ENCODE measurements around the gene FNBP1L.

Gene FNBP1L

DNA sequence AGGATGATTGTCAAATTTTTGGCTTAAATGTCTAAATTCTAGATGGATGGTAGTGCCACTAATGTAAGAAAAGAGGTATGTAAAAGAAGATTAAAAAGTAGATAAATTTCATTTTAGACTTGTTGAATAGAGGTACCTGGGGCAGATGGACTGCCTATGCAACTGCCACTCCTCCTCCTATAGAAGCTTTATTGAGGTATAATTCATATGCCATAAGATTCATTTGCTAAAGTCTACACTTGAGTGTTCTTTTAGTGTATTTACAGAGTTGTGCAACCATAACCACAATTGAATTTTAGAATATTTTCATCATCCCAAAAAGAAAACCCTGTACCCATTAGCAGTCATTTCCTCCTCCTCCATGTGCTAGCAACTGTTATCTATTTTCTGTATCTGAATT, 70.6 kb downstream of the FNBP1L start:
- no peaks in the 10 kb centered on the region for H3K36me3 Mint-ChIP-seq (ENCODE audit: low read depth)
- no peak for DNase-seq
- no peak overlapping the region for H3K27ac Mint-ChIP-seq
- H3K27me3 Mint-ChIP-seq = no peaks in the 10 kb centered on the region
- no peak overlapping the region for H3K4me3 Mint-ChIP-seq
- H3K9me3 Mint-ChIP-seq = no peaks in the 10 kb centered on the region
- H3K4me1 Mint-ChIP-seq (ENCODE audit: low read depth) = no peaks in the 10 kb centered on the region

DNA sequence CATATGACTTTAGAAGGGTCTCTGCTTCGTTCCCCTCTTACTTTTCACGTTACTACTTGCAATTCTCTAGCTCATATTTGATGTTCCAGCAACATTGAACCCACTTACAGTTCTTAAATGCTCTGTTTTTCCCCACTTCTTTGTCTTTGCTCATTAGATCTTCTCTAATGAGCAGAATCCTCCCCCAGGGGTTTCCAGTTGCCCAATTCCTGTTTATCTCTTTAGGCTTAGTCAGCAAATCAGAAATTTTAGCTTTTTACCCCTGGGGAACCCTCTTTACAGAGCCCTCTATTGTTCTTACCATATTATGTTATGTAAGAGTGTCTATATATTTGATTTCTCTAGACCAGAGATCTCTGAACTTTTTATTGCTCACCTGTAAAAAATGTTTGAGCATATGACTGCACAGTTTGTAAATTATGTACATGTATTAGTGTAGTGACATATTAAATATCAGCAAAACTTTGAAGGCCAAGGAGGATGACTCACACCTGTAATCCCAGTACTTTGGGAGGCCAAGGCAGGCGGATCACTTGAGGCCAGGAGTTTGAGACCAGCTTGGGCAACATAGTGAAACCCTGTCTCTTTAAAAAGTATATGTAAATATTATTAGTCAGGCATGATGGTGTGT, 71.4 kb downstream of the FNBP1L start:
- no peak for DNase-seq
- Mint-ChIP-seq H3K4me3 (no peak overlapping the region), H3K27me3 (no peaks in the 10 kb centered on the region), H3K36me3 (ENCODE audit: low read depth) (no peaks in the 10 kb centered on the region), H3K4me1 (ENCODE audit: low read depth) (no peaks in the 10 kb centered on the region), H3K27ac (no peak overlapping the region), H3K9me3 (no peaks in the 10 kb centered on the region)

DNA sequence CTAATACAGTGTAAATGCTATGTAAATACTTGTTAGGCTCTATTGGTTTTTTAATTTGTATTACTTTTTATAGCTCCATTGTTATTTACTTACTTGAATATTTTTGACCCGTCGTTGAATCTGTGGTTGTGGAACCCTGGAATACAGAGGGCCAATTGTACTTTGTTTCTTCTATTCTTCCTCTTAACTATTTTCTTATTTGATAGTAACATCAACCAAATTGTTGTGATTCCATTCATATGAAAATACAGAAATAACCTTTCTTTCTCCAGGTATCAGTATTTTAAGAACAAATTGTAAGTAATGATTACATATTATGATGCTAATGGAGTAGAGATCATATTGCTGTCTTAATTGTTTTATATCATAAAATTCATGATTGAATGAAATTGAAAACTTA, 73.7 kb downstream of the FNBP1L start:
- no peak overlapping the region for H3K4me3 Mint-ChIP-seq
- no peaks in the 10 kb centered on the region for H3K4me1 Mint-ChIP-seq (ENCODE audit: low read depth)
- no peaks in the 10 kb centered on the region for H3K9me3 Mint-ChIP-seq
- no peaks in the 10 kb centered on the region for H3K27me3 Mint-ChIP-seq
- H3K36me3 Mint-ChIP-seq (ENCODE audit: low read depth) = no peaks in the 10 kb centered on the region
- no peak overlapping the region for H3K27ac Mint-ChIP-seq
- no peak for DNase-seq

DNA sequence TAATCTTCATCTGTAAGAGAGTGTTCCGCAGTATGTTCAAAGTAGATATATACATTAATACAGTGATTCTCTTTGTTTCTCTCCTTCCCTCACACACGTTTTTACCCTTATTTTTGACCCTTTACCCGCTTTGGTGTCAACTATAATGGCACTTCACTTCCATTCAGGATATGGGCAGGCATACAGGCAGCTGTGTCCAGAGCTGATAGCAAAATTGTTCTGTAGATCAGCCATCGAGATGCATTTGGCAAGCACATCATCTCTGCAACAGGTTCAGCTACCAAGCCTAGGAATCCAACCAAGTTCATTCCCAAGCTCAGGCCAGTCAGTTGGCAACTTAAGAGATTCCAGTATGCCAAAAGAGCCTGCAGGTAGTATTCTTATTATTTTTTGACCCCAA, 74.8 kb downstream of the FNBP1L start:
- no peaks in the 10 kb centered on the region for H3K27me3 Mint-ChIP-seq
- no peak overlapping the region for H3K4me3 Mint-ChIP-seq
- no peak for DNase-seq
- no peaks in the 10 kb centered on the region for H3K36me3 Mint-ChIP-seq (ENCODE audit: low read depth)
- H3K4me1 Mint-ChIP-seq (ENCODE audit: low read depth) = no peaks in the 10 kb centered on the region
- H3K27ac Mint-ChIP-seq = no peak overlapping the region
- H3K9me3 Mint-ChIP-seq = no peaks in the 10 kb centered on the region

DNA sequence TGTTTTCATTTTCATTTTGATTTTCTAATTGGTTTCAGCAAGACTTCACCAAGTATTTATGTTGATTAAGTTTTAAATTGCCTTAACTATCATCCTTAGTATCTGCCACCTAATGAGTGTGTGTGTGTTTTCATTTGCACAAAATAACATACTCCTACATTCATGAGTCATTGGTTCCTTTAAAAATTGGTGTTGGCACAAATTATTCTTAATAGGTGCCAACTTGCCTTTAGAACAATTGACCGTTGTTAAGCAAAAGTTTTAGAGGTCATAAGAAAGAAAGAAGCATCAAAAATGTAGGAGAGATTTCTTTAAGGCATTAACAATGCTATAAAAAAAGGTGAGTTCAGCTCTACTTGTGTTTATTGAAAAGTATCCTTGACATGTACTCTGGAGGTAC, 77.5 kb downstream of the FNBP1L start:
- Mint-ChIP-seq H3K36me3 (ENCODE audit: low read depth) (no peaks in the 10 kb centered on the region), H3K9me3 (no peaks in the 10 kb centered on the region), H3K4me3 (no peak overlapping the region), H3K27ac (no peak overlapping the region), H3K4me1 (ENCODE audit: low read depth) (no peaks in the 10 kb centered on the region), H3K27me3 (no peaks in the 10 kb centered on the region)
- no peak for DNase-seq

DNA sequence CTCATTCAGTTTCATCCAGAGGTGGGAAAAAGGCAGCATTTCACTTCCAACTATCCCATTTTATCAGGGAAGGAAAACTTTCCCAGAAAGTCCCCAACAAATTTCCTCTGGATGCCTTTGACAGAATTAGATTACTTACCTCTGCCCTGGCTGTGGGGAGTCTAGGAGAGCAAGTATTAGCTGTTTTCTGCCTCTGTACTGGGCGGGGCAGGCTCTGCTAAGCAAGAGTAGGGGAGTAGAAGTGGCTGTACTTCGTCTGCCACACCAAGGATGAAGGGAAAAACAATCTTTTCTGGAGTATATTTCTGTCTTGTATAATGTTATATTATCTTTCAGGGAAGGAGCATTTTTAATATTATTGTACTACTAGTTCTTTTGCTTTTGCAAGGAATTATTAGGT, 78.5 kb downstream of the FNBP1L start:
- no peak for DNase-seq
- no peaks in the 10 kb centered on the region for H3K27me3 Mint-ChIP-seq
- no peaks in the 10 kb centered on the region for H3K9me3 Mint-ChIP-seq
- H3K27ac Mint-ChIP-seq = no peak overlapping the region
- H3K4me3 Mint-ChIP-seq = no peak overlapping the region
- no peaks in the 10 kb centered on the region for H3K4me1 Mint-ChIP-seq (ENCODE audit: low read depth)
- no peaks in the 10 kb centered on the region for H3K36me3 Mint-ChIP-seq (ENCODE audit: low read depth)

DNA sequence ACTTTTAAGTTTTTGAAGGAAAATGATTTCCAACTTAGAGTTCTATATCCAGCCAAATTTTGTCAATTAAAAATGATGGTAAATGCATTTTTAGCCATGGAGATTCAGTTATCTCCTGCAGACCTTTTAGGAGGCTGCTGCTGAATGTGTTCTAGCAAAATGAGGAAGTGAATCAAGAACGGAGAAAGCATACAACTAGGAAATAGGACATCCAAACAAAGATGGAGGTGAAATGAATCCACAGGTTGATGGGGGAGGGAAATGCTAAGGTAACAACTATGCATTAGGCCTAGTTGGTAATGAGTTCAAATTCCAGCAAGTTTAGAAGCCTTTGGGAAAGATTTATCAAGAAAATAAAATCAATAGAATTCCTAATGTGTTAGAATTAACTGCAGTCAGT, 80.5 kb downstream of the FNBP1L start:
- no peaks in the 10 kb centered on the region for H3K36me3 Mint-ChIP-seq (ENCODE audit: low read depth)

DNA sequence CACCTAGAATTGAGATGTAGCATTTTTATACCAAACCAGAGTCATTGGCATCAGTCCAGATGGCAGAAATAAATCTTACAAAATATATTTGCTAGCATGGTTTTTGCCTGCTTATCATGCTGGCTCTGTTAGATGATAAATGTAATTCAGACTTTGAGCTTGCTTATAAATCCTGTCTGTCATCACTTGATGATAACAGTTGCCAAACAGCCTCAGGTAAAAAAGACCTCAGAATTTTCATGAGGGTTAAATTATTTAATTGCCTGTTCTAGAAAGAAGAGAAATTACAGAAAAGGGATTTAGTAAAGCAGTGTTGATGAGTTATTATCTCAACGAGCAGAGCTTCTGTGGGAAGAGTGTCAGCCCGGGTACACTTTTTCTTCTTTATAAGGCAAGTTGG, 83.3 kb downstream of the FNBP1L start:
- Mint-ChIP-seq H3K27me3 (no peaks in the 10 kb centered on the region), H3K9me3 (no peaks in the 10 kb centered on the region), H3K4me1 (ENCODE audit: low read depth) (no peaks in the 10 kb centered on the region), H3K4me3 (no peak overlapping the region), H3K36me3 (ENCODE audit: low read depth) (no peaks in the 10 kb centered on the region), H3K27ac (no peak overlapping the region)
- no peak for DNase-seq

More for the DNA sequence above, 80.5 kb downstream of the FNBP1L start:
- Mint-ChIP-seq H3K27me3 (no peaks in the 10 kb centered on the region), H3K4me1 (ENCODE audit: low read depth) (no peaks in the 10 kb centered on the region), H3K9me3 (no peaks in the 10 kb centered on the region), H3K4me3 (no peak overlapping the region), H3K27ac (no peak overlapping the region)
- DNase-seq = no peak

DNA sequence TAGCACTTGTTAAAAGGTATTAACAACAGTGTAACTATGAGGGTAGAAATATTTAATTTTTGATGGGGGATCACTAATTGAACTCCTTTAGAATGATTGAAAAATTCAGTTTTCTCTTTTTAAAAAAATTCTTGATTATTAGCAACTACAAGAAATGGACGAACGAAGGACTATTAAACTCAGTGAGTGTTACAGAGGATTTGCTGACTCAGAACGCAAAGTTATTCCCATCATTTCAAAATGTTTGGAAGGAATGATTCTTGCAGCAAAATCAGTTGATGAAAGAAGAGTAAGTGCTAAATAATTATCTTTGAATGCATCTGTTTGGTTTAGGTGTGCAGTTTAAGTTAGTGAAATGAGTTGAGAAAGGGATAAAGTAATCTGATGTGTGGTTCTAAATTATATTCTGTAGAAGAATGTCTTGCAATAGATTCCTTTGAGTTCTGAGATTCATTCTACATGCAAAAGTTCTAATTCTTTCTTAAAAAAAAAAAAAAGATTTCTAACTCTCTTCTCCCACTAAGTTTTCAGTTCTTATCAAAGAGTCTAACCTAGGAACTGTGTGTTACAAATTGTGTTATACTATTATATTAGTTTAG, 85.0 kb downstream of the FNBP1L start:
- no peak for DNase-seq
- H3K27me3 Mint-ChIP-seq = no peaks in the 10 kb centered on the region
- no peaks in the 10 kb centered on the region for H3K36me3 Mint-ChIP-seq (ENCODE audit: low read depth)
- no peak overlapping the region for H3K4me3 Mint-ChIP-seq
- H3K9me3 Mint-ChIP-seq = no peaks in the 10 kb centered on the region
- no peak overlapping the region for H3K27ac Mint-ChIP-seq
- peaks cover under 1% of the 10 kb centered on the region for H3K4me1 Mint-ChIP-seq (ENCODE audit: low read depth)

DNA sequence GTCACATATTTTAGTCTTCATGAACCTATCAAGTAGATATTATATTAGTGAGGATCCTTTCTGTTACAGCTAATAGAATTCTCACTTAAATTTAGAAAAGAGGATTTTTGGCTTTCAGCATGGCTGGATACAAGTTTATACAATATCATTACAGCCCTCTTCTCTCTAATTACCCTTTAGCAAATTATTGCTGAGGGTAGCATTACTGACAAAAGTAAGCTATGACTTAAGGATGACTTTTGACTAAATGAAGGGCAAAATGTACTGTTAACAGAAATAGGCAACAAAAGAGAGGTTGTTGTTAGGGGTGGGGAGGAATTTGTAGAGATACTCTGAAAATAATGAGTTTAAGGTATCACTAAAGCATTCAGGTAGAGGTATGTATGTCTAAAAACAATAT, 85.8 kb downstream of the FNBP1L start:
- no peaks in the 10 kb centered on the region for H3K9me3 Mint-ChIP-seq
- H3K27me3 Mint-ChIP-seq = no peaks in the 10 kb centered on the region

DNA sequence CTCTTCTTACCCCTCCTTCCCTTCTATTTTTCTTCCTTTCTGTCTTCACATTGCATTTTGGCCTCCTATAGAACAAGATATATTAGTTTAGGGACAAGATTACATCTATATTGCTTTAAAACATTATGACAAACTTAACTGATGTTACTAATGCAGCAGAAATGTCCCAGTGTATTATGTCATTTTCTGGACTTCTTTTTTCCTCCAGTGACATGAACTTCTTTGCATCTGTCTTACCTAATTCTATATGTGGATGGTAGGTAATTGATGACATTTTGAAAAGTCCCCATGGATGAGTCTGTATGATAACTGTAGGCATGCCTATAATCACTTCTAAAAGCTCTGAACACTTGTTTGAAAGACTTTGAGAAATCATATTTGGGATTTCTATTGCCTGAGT, 89.5 kb downstream of the FNBP1L start:
- DNase-seq = no peak
- Mint-ChIP-seq H3K4me3 (no peak overlapping the region), H3K27ac (no peak overlapping the region), H3K36me3 (ENCODE audit: low read depth) (no peaks in the 10 kb centered on the region), H3K27me3 (no peaks in the 10 kb centered on the region), H3K4me1 (ENCODE audit: low read depth) (peaks cover 5% of the 10 kb centered on the region), H3K9me3 (no peaks in the 10 kb centered on the region)

More for the DNA sequence above, 85.8 kb downstream of the FNBP1L start:
- no peak for DNase-seq
- Mint-ChIP-seq H3K36me3 (ENCODE audit: low read depth) (no peaks in the 10 kb centered on the region), H3K27ac (no peak overlapping the region), H3K4me3 (no peak overlapping the region), H3K4me1 (ENCODE audit: low read depth) (peaks cover 5% of the 10 kb centered on the region)

DNA sequence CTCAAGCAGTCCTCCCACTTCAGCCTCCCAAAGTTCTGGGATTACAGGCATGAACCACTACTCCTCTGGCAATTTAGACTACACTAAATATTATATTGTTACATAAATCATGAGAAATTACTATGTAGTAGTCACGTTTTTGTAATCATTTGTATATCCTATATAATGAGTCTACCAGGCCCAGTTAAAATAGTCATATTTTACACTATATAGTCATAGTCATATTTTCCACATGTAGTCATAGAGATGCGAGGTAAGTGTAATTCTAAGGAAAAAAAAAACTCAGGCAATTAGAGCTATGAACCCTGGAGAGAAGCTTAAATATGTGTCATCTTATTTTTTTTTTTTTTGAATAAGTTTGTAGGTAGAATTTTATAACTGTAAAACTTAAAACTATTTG, 90.0 kb downstream of the FNBP1L start:
- peaks cover 5% of the 10 kb centered on the region for H3K4me1 Mint-ChIP-seq (ENCODE audit: low read depth)
- no peaks in the 10 kb centered on the region for H3K9me3 Mint-ChIP-seq
- H3K27ac Mint-ChIP-seq = no peak overlapping the region
- H3K27me3 Mint-ChIP-seq = no peaks in the 10 kb centered on the region
- no peak for DNase-seq
- H3K4me3 Mint-ChIP-seq = no peak overlapping the region
- H3K36me3 Mint-ChIP-seq (ENCODE audit: low read depth) = no peaks in the 10 kb centered on the region

DNA sequence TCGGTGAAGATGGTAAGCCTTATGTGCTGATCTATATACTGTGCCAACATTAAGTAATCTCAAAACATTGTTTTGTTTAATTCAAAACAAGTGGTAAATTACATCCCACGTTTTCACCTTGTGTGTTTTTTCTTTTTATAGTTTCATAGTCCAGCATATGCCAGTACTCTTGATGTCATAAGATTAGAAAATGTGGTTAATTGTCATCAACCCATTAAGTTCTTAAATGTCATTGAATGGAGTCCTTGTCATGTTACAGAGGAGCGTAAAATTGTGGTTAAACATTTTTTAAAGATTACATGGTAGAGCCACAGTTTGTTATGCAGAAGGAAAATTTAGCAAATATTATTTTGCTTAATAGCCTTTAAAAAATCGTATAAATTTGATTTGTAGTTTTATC, 93.1 kb downstream of the FNBP1L start:
- no peaks in the 10 kb centered on the region for H3K36me3 Mint-ChIP-seq (ENCODE audit: low read depth)
- no peaks in the 10 kb centered on the region for H3K27me3 Mint-ChIP-seq

DNA sequence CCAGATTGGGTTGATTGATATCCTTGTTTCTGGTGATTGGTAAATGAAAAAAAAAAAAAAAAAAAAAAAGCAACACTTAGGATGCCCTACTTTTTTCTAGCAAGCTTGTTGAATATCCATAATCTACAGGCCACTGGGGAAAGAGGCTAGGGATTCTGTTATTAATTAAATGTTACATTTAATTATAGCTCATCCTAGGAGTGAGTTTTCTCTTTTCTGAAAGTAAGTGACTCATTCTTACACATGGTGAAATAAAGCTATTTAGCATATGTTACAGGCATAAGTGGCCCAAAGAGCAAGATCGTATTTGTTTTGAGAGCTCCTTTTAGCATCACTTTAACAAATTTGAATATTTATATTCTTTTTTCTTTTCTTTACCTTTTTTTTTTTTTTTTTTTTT, 94.5 kb downstream of the FNBP1L start:
- H3K27ac Mint-ChIP-seq = no peak overlapping the region
- no peak for DNase-seq
- peaks cover 5% of the 10 kb centered on the region for H3K4me1 Mint-ChIP-seq (ENCODE audit: low read depth)
- no peaks in the 10 kb centered on the region for H3K9me3 Mint-ChIP-seq
- H3K4me3 Mint-ChIP-seq = no peak overlapping the region
- H3K27me3 Mint-ChIP-seq = no peaks in the 10 kb centered on the region
- no peaks in the 10 kb centered on the region for H3K36me3 Mint-ChIP-seq (ENCODE audit: low read depth)

More for the DNA sequence above, 93.1 kb downstream of the FNBP1L start:
- DNase-seq = no peak
- Mint-ChIP-seq H3K27ac (no peak overlapping the region), H3K4me3 (no peak overlapping the region), H3K4me1 (ENCODE audit: low read depth) (peaks cover 5% of the 10 kb centered on the region), H3K9me3 (no peaks in the 10 kb centered on the region)

DNA sequence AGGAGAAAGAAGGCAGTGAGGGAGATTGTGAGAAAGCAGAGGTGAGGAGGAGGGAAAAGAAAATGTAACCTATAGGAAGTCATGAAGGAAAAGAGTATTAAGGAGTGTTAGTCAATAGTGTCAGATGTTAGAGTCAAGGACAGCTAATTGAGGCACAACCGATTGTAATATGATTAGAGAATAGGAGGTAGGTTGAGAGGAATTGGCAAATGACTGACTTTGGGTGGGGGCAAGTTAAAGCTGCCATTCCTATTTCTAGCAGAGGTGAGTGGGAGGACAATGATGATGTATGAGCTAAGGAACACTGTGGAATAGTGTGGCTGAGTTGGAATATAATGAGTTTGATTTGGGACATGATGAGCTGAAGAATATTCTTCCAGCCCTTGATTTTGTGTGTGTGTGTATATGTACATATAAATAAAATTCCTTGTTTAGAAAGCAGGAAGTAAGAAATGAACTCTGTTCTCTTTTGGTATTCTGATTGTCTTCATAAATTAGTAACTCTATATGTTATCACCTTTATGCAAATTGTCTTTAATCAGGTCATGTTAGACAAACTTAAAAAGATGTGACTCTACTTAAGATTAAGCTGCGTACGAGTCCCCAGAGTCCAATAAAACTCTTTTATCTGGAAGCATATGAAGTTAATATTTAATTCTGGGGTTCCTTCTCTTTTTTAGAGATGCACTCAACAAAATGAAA, 98.4 kb downstream of the FNBP1L start:
- Mint-ChIP-seq H3K27ac (no peak overlapping the region), H3K27me3 (no peaks in the 10 kb centered on the region), H3K36me3 (ENCODE audit: low read depth) (no peaks in the 10 kb centered on the region), H3K4me1 (ENCODE audit: low read depth) (no peaks in the 10 kb centered on the region), H3K9me3 (no peaks in the 10 kb centered on the region), H3K4me3 (no peak overlapping the region)
- no peak for DNase-seq
